IPS DF 4.7 (cell line): ENCODE results near the gene NFATC2.

Source experiments
- DNase-seq: peaks from one replicate; pipeline ENCODE4 v3.0.0-alpha.2; 2013; ENCODE audit warnings: low spot score; ENCODE audit errors: extremely low read depth

The NFATC2 gene

GRCh38 chr20:51417250-51418136 is 125.0 kb downstream of the NFATC2 start:
- DNase-seq = no peak

- no peak for DNase-seq
Observed at GRCh38 chr20:51416532-51417249, 125.8 kb downstream of the NFATC2 start.

GRCh38 chr20:51413857-51414256 is 128.7 kb downstream of the NFATC2 start:
- no peak for DNase-seq

DNA sequence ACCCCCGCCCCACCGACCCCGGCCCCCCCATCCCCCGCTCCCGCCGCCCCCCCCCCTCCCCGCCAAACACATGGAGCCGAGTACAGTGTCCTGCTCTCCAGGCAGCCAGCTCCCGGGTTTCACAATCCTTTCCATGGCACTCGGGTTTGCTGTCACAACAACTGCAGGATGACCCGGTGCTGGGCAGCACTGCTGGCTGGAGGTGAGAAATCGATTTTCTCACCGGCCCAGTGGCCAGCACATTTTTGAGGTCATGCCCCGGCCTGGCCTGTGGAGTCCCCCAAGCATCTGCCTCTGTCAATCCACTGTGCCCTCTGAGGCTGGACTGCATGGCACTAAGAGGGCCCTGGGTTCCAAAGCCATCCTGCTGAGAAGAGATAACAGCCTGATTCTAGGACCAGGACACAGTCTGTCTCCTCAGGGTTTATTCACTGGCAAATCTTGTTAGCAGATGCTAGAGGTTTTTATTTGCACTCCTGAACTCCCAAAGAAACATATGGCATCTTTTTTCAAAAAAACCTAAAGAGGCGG is 129.5 kb downstream of the NFATC2 start:
- DNase-seq = no peak

DNA sequence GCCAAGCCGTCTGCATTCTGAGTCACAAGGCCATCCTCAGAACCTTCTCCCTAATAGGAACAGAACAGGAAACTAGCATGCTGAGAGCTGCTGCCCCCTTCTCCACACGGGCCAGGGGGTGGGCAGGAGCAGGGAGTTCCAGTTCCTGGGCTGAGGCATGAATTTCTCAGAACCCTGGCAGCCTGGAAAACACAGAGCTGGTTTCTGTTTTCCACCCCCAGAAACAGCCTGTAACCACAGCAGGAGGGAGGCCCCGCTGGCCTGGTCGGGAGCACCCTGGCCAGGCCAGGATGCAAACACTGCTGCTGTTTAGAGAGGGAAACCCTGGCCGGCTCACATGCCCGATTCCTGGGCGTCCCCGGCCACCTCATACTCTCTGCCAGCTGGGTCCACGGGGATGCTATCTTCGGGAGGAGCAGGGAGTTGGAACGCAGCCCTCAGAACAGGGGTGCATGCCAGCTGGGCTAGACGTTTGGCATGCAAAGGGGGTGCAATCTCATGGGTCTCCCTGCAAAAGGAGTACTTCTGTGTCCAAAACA is 130.1 kb downstream of the NFATC2 start:
- no peak for DNase-seq

DNA sequence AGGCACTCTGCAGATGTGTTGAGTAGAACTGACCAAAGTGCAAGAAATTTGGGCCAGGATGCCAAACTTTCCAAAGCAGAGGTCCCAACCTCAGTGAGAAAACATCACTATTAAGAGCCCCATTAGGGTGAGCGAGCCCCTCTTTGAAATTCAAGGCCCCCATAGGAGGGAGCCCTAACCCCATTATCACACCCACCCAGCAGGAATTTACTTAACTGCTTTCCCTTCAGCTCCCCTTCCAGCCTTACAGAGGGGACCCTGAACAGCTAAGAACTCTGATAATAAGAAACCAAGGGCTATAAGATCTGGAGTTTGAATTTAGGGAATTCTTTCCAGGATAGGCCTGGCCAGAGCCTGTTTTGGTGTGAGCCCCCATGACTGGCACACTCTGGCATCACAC is 130.6 kb downstream of the NFATC2 start:
- no peak for DNase-seq

DNA sequence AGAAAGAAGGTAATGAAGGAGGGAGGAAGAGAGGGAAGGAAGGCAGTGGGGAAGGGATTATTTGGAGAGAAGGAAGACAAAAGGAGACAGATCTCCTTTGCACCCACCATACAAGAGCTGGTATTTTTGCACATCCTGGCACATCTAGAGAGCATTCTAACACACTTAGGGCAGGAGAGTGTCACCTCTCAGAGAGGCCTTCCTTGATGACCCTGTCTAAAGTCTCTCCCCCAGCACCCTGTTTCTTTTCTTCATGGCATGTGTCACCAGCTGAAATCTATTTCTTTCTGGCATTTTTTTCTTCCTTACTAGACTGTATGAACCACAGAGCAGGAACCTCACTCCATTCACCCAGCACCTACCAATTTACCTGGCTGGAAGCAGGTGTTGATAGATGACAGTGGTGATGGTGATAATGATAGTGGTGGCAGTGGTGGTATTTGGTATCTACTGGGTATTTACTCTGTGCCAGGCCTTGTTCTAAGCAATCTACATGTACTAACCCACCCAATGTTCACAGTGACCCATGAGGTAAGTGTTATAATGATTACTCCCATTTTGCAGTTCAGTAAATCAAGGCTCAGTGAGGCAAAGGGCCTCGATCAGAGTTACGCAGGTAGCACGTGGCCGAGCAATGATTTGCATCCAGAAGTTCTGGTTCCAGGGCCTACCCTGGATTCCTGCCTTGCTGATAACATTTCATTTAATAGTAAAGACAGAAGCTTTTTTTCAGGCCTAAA is 131.8 kb downstream of the NFATC2 start:
- no peak for DNase-seq

- DNase-seq = no peak
Observed at GRCh38 chr20:51409192-51409880, 133.2 kb downstream of the NFATC2 start.

- DNase-seq = no peak
Observed at GRCh38 chr20:51404297-51405060, 138.0 kb downstream of the NFATC2 start.

DNA sequence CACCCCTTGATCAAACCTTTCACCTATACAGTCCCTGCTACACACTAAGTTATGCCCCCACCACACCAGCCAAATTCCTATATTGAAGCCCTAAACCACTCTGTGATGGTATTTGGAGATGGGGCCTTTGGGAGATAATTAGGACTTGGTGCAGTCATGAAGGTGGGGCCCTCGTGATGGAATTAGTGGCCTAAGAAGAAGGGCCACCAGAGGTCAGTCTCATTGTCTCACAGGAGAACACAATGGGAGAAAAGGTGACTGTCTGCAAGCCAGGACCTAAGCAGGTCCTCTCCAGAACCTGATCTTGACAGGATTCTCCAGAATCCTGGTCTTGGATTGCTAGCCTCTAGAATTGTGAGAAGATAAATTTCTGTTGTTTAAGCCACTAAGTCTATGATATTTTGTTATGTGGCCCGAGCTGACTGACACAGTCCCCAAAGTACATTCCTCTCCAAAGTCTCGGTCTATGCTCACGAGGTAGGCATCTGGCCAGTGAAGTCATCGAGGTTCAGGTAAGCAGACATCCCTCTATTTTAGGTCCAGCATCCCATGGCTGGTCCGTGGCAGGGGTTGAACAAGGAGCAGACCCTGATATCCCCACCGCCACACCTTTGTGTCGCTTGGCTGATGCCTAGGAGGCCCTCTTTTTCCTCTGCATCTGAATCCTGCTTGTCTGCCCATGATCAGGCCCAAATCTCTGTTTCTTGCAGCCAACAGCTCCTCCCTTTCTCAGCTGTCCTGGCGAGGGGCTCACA is 138.9 kb downstream of the NFATC2 start:
- DNase-seq = no peak

DNA sequence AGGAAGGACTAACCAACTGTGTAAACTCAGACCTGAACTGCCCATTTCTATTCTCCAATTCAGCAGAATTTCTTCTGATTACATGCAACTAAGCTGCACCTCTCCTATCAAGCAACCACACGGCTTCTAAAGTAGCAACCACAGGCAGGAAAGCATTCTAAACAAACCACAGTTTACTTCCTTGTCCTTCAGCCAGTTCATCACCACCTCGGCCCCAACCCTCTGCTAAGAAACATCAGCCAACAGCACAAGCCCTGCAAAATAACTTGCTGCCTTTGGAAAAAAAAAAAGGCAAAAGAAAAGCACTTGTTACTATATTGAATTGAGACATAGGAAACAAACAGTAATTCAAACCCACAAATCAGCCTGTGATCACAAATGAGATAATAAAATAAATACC is 140.3 kb downstream of the NFATC2 start:
- no peak for DNase-seq

- DNase-seq = no peak
Observed at GRCh38 chr20:51401496-51401895, 141.0 kb downstream of the NFATC2 start.

DNA sequence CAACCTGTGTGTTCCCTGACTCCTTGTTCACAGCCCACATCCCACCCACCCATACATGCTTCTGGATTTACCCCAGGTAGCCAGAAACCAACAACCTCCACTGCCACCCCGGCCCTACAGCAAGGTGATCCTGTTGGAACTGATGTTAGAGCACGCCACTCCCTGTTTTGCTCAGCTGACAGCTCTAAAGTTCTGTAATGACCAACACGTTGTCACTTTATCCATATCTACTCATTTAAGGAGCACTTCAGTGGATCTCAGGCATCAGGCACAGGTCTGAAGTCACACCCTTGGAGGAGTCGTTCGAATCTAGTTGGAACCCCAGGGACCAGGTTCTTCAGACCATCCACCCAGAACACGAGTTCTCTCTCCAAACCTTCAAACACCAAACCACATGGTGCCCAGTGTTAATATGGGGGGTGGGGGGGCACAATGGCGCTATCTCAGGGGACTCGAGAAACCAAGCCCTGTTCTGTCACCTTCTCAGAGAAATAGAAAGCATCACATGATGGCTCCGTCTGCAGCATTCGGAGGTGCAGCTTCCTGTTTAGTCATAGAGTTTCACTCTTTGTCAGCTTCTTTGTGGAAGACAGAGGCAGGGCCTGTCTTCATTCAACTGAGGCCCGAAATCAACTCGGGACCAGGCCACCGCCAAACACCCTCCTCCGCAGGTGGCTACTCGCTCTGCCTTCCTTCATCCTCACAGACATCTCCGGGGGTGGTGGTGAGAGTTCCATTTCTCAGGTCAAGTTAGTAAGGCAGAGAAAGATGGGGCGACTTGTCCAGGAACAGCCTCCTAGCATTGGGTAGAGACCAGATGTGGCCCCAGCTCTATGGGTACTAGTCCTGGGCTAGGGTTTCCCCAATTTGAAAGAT is 142.2 kb downstream of the NFATC2 start:
- no peak for DNase-seq

DNA sequence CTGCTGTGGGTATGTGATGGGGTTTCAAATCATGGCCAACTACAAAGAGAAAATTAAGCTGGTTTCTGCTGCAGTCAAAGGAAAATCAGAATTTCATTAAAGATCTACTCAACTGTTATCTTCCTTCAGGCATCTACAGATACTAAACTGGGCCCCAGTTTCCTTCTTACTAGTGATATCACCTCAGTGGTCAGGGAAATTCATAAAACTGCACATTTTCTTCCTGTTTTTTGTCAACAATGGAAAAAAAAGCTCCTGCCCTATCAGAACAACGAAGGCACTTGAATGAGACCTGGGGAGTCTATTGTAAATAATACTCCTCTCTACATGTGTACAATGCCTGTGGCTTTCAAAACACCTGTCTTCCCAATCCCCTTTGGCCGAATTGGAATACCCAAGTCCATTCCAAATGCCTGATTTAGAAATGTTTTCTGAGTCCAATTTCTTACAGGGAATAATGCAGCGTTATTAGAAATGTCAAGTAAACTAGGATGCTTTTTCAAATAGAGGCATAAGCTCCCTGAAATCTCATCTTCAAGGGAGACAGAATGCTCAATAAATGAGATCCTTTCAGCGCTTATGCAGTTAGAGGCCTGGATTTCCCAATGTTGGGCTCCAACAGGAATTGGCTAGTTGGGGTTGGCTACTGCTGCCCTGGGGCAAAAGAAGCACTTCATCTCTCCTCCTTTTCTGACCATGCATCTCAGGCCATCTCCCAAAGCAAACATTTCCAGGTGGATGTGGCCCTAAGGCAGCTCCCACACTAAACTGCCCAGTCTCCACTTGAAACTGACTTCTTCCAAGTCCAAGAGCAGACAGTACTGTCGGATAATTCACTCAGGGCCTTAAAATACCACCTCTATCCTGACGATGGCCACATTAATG is 143.3 kb downstream of the NFATC2 start:
- no peak for DNase-seq

GRCh38 chr20:51398552-51398951 is 144.0 kb downstream of the NFATC2 start:
- no peak for DNase-seq

DNA sequence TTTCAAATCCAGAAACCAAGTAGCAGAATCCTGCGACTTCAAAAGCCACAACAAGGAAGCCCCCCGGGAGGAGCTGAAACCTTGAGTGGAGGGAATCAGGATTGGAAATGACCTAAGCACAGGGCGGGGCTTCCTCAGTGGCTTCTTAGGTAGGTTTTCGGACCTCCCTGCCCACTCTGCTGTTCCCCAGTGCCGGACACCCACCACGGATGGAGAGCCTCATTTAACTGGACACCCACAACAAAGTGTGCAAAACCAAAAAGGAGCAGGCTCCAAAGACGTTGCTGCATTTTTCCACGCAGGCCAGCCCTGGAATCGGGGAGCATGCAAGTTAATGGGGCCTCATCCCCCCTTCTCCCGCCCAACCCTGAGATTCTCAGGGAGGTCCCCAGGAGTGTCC is 144.4 kb downstream of the NFATC2 start:
- DNase-seq = no peak

- no peak for DNase-seq
Observed at GRCh38 chr20:51397137-51397536, 145.4 kb downstream of the NFATC2 start.
